DND-41 (cell line): ENCODE results near the gene SYT3.

ENCODE experiments used
- ATAC-seq: fragments of 200-7000 bp; cut with Tn5 transposase; 3 replicates; pipeline ENCODE4 v1.9.1; 2021; ENCODE audit warnings: low read depth; ENCODE audit not compliant: insufficient read depth
- DNase-seq: peaks from one replicate; pipeline ENCODE4 v3.0.0-alpha.2; 2020
- H2AFZ ChIP-seq: 2 replicates; pipeline ENCODE4 v1.6.0; 2012; ENCODE audit warnings: low read depth, low read length
- H3K27ac ChIP-seq: 2 replicates; pipeline ENCODE4 v1.5.1; 2012; ENCODE audit warnings: low read length, inconsistent platforms
- H3K27me3 ChIP-seq: fragments of 200-600 bp; sonication (generic); 2 replicates; pipeline ENCODE4 v1.6.0; 2012; ENCODE audit warnings: low read length, mild to moderate bottlenecking, inconsistent platforms; ENCODE audit not compliant: insufficient read depth, poor library complexity
- H3K36me3 ChIP-seq: 2 replicates; pipeline ENCODE4 v1.5.1; 2012; ENCODE audit warnings: low read length, inconsistent platforms; ENCODE audit not compliant: insufficient read depth
- H3K4me1 ChIP-seq: 2 replicates; pipeline ENCODE4 v1.5.1; 2012; ENCODE audit warnings: mild to moderate bottlenecking, low read length; ENCODE audit not compliant: insufficient read depth
- H3K4me2 ChIP-seq: 2 replicates; pipeline ENCODE4 v1.6.0; 2012; ENCODE audit warnings: mild to moderate bottlenecking, moderate library complexity, low read length, inconsistent platforms; ENCODE audit not compliant: insufficient read depth
- H3K4me3 ChIP-seq, 2 experiments: fragments of 200-600 bp in 1 of 2; shearing (Covaris generic) in 1 of 2; 2 replicates each; pipeline ENCODE4 v1.5.1; 2012 to 2016; ENCODE audit warnings: inconsistent platforms in 2 of 2, low read length in 2 of 2, mild to moderate bottlenecking in 2 of 2, low read depth in 1 of 2, moderate library complexity in 1 of 2
- H3K79me2 ChIP-seq: 2 replicates; pipeline ENCODE4 v1.6.0; 2012; ENCODE audit warnings: low read length, inconsistent platforms; ENCODE audit not compliant: insufficient read depth
- H3K9ac ChIP-seq: 2 replicates; pipeline ENCODE4 v1.6.0; 2012; ENCODE audit warnings: low read depth, mild to moderate bottlenecking, inconsistent platforms, low read length, moderate library complexity
- H3K9me3 ChIP-seq: 2 replicates; pipeline ENCODE4 v1.5.1; 2012; ENCODE audit warnings: low read length, moderate library complexity, mild to moderate bottlenecking, inconsistent platforms; ENCODE audit not compliant: insufficient read depth, severe bottlenecking
- H4K20me1 ChIP-seq: 2 replicates; pipeline ENCODE4 v1.6.0; 2012; ENCODE audit warnings: low read length; ENCODE audit not compliant: insufficient read depth
- CTCF ChIP-seq: IDR thresholded peaks from 2 replicates; pipeline ENCODE4 v1.5.1; 2012; ENCODE audit warnings: borderline replicate concordance, low read length, moderate library complexity, mild to moderate bottlenecking; ENCODE audit not compliant: poor library complexity, severe bottlenecking; ENCODE audit errors: extremely low read depth
- EZH2 ChIP-seq: IDR thresholded peaks from 3 replicates; pipeline ENCODE4 v1.6.1; 2012; ENCODE audit warnings: borderline replicate concordance, low read depth, mild to moderate bottlenecking, moderate library complexity, low read length, inconsistent platforms; ENCODE audit not compliant: severe bottlenecking

Gene SYT3

GRCh38 chr19:50649433-50650391, 10.0 kb upstream of the SYT3 start, which contains the start of gene C19orf81:
Gene C19orf81 (plus strand): TSS chr19:50649445. CDS start chr19:50649445, 0 bp downstream.
- no peak for TF ChIP-seq EZH2
- no peak for TF ChIP-seq CTCF
- 0 out of 2 replicates have a peak within 1 kb of the TSS, but pooled peaks have one; percentile 0 for H2AFZ ChIP-seq
- no peaks in the 10 kb centered on the region for H3K79me2 ChIP-seq
- no peak within 1 kb of the TSS for H3K9ac ChIP-seq
- H3K27me3 ChIP-seq, result no peaks in the 10 kb centered on the region
- H3K4me2 ChIP-seq, result no peak within 1 kb of the TSS
- H3K27ac ChIP-seq, result no peak within 1 kb of the TSS
- no peaks in the 10 kb centered on the region for H3K4me1 ChIP-seq
- ATAC-seq (no peak), DNase-seq (no peak)
- no peaks in the 10 kb centered on the region for H3K9me3 ChIP-seq
- H3K4me3 ChIP-seq, result no peak within 1 kb of the TSS
- H4K20me1 ChIP-seq, result no peaks in the 10 kb centered on the region
- no peaks in the 10 kb centered on the region for H3K36me3 ChIP-seq

- Histone ChIP-seq H3K4me3 (no peak overlapping the region), H3K9ac (no peak overlapping the region), H2AFZ (no peak overlapping the region), H4K20me1 (no peaks in the 10 kb centered on the region), H3K4me2 (no peak overlapping the region), H3K27ac (no peak overlapping the region), H3K36me3 (no peaks in the 10 kb centered on the region), H3K9me3 (no peaks in the 10 kb centered on the region), H3K27me3 (no peaks in the 10 kb centered on the region), H3K4me1 (no peaks in the 10 kb centered on the region), H3K79me2 (no peaks in the 10 kb centered on the region)
- ATAC-seq (no peak), DNase-seq (no peak)
- TF ChIP-seq CTCF (no peak), EZH2 (no peak)
Measured at GRCh38 chr19:50648659-50649058, 9.0 kb upstream of the SYT3 start.

GRCh38 chr19:50647879-50648615, 8.4 kb upstream of the SYT3 start:
- Histone ChIP-seq H3K4me2 (no peak overlapping the region), H3K27me3 (no peaks in the 10 kb centered on the region), H3K36me3 (no peaks in the 10 kb centered on the region), H3K4me1 (no peaks in the 10 kb centered on the region), H4K20me1 (no peaks in the 10 kb centered on the region), H3K79me2 (no peaks in the 10 kb centered on the region), H3K9ac (no peak overlapping the region), H3K9me3 (no peaks in the 10 kb centered on the region), H2AFZ (no peak overlapping the region), H3K4me3 (no peak overlapping the region), H3K27ac (no peak overlapping the region)
- no peak for DNase-seq
- TF ChIP-seq EZH2, result no peak
- no peak for TF ChIP-seq CTCF
- no peak for ATAC-seq
